H9 (cell line): ENCODE measurements around the gene CALN1. TPM values are rescaled to one million over a fixed set of nuclear protein-coding genes. Genes with fewer than 3 reads are reported as not detected.

Source experiments
- DNase-seq: peaks from one replicate; pipeline ENCODE4 v3.0.0-alpha.2; 2017
- H2AFZ ChIP-seq: one replicate; pipeline ENCODE4 v1.6.1; 2013; ENCODE audit warnings: mild to moderate bottlenecking, low read length, control low read depth, moderate library complexity
- H2AK5ac ChIP-seq: 2 replicates; pipeline ENCODE4 v1.6.1; 2013; ENCODE audit warnings: low read length, control low read depth, mixed read lengths; ENCODE audit not compliant: insufficient read length
- H2BK120ac ChIP-seq: one replicate; pipeline ENCODE4 v1.6.1; 2013; ENCODE audit warnings: low read depth, mild to moderate bottlenecking, low read length, control low read depth, inconsistent platforms; ENCODE audit not compliant: poor library complexity, severe bottlenecking
- H2BK12ac ChIP-seq: 2 replicates; pipeline ENCODE4 v1.6.1; 2013; ENCODE audit warnings: low read length, control low read depth, mixed read lengths, low read depth; ENCODE audit not compliant: insufficient read length
- H2BK15ac ChIP-seq: 2 replicates; pipeline ENCODE4 v1.6.1; 2013; ENCODE audit warnings: low read depth, low read length, control low read depth
- H2BK20ac ChIP-seq: one replicate; pipeline ENCODE4 v1.6.1; 2013; ENCODE audit warnings: low read depth, mild to moderate bottlenecking, low read length, control low read depth, inconsistent platforms; ENCODE audit not compliant: poor library complexity, severe bottlenecking
- H2BK5ac ChIP-seq: 2 replicates; pipeline ENCODE4 v1.6.1; 2013; ENCODE audit warnings: low read length, control low read depth, mixed read lengths; ENCODE audit not compliant: insufficient read length
- H3K14ac ChIP-seq: 2 replicates; pipeline ENCODE4 v1.6.1; 2013; ENCODE audit warnings: low read length, control low read depth; ENCODE audit not compliant: insufficient read depth
- H3K18ac ChIP-seq: 2 replicates; pipeline ENCODE4 v1.6.1; 2013; ENCODE audit warnings: low read depth, mild to moderate bottlenecking, mixed read lengths, low read length, control low read depth; ENCODE audit not compliant: insufficient read length
- H3K23ac ChIP-seq: 2 replicates; pipeline ENCODE4 v1.6.1; 2013; ENCODE audit warnings: low read length, control low read depth, mixed read lengths, low read depth; ENCODE audit not compliant: insufficient read length
- H3K23me2 ChIP-seq: 2 replicates; pipeline ENCODE4 v1.6.1; 2013; ENCODE audit warnings: low read depth, mild to moderate bottlenecking, mixed read lengths, low read length, control low read depth; ENCODE audit not compliant: insufficient read length, poor library complexity, severe bottlenecking
- H3K27ac ChIP-seq: 2 replicates; pipeline ENCODE4 v1.5.1; 2013; ENCODE audit warnings: low read length, control low read depth, mixed read lengths, low read depth; ENCODE audit not compliant: insufficient read length
- H3K27me3 ChIP-seq: 2 replicates; pipeline ENCODE4 v1.6.1; 2013; ENCODE audit warnings: low read length, control low read depth, inconsistent platforms; ENCODE audit not compliant: insufficient read depth
- H3K4ac ChIP-seq: 2 replicates; pipeline ENCODE4 v1.6.1; 2013; ENCODE audit warnings: low read depth, mild to moderate bottlenecking, control low read depth, inconsistent platforms, low read length, moderate library complexity
- H3K4me1 ChIP-seq: 2 replicates; pipeline ENCODE4 v1.6.1; 2013; ENCODE audit warnings: low read length, control low read depth, inconsistent platforms; ENCODE audit not compliant: insufficient read depth
- H3K4me2 ChIP-seq: 2 replicates; pipeline ENCODE4 v1.6.1; 2013; ENCODE audit warnings: low read length, control low read depth, mixed read lengths; ENCODE audit not compliant: insufficient read length, insufficient read depth
- H3K56ac ChIP-seq: 2 replicates; pipeline ENCODE4 v1.6.1; 2013; ENCODE audit warnings: low read depth, mild to moderate bottlenecking, mixed read lengths, low read length, control low read depth; ENCODE audit not compliant: insufficient read length
- H3K79me1 ChIP-seq: 2 replicates; pipeline ENCODE4 v1.6.1; 2013; ENCODE audit warnings: low read depth, mild to moderate bottlenecking, moderate library complexity, low read length, control low read depth, inconsistent platforms; ENCODE audit not compliant: insufficient read depth, poor library complexity, severe bottlenecking
- H3K79me2 ChIP-seq: 2 replicates; pipeline ENCODE4 v1.6.1; 2013; ENCODE audit warnings: low read length, control low read depth, inconsistent platforms; ENCODE audit not compliant: insufficient read depth
- H3K9ac ChIP-seq: 2 replicates; pipeline ENCODE4 v1.6.1; 2013; ENCODE audit warnings: low read length, control low read depth, mixed read lengths; ENCODE audit not compliant: insufficient read length; ENCODE audit errors: extremely low read depth
- H3K9me3 ChIP-seq: one replicate; pipeline ENCODE4 v1.6.1; 2013; ENCODE audit warnings: low read depth, low read length, inconsistent platforms; ENCODE audit not compliant: control insufficient read depth
- H3T11ph ChIP-seq: one replicate; pipeline ENCODE4 v1.6.1; 2013; ENCODE audit warnings: mild to moderate bottlenecking, low read length, control low read depth, inconsistent platforms
- H4K20me1 ChIP-seq: one replicate; pipeline ENCODE4 v1.6.1; 2013; ENCODE audit not compliant: control insufficient read depth, insufficient read length, insufficient read depth
- H4K5ac ChIP-seq: 2 replicates; pipeline ENCODE4 v1.6.1; 2013; ENCODE audit warnings: low read depth, mild to moderate bottlenecking, mixed read lengths, low read length, control low read depth; ENCODE audit not compliant: insufficient read length
- H4K8ac ChIP-seq: replicated peaks from 2 replicates; pipeline ENCODE4 v1.6.1; 2013; ENCODE audit warnings: low read length, control low read depth, mixed read lengths, low read depth; ENCODE audit not compliant: insufficient read length
- H4K91ac ChIP-seq: 2 replicates; pipeline ENCODE4 v1.6.1; 2013; ENCODE audit warnings: low read depth, mild to moderate bottlenecking, moderate library complexity, mixed read lengths, low read length, control low read depth; ENCODE audit not compliant: insufficient read length
- H3K27ac Mint-ChIP-seq, 3 experiments: 2 replicates in 2 of 3; 3 replicates in 1 of 3; pipeline ENCODE4 v1.8.0; 2020 to 2021; ENCODE audit warnings: mixed read lengths in 3 of 3, mild to moderate bottlenecking in 1 of 3, moderate library complexity in 1 of 3
- H3K27me3 Mint-ChIP-seq: 2 replicates; pipeline ENCODE4 v1.8.0; 2021; ENCODE audit warnings: low read depth, mild to moderate bottlenecking, moderate library complexity, mixed read lengths
- H3K36me3 Mint-ChIP-seq, 3 experiments: 2 replicates in 2 of 3; 3 replicates in 1 of 3; pipeline ENCODE4 v1.8.0; 2020 to 2021; ENCODE audit warnings: low read depth in 3 of 3, mixed read lengths in 3 of 3; ENCODE audit not compliant: insufficient read depth in 1 of 3
- H3K4me1 Mint-ChIP-seq, 2 experiments: 2 replicates each; pipeline ENCODE4 v1.8.0; 2020; ENCODE audit warnings: mixed read lengths in 2 of 2
- H3K4me3 Mint-ChIP-seq, 2 experiments: 2 replicates in 1 of 2; 3 replicates in 1 of 2; pipeline ENCODE4 v1.8.0; 2020 to 2021; ENCODE audit warnings: mild to moderate bottlenecking in 2 of 2, mixed read lengths in 2 of 2, moderate library complexity in 1 of 2
- H3K9me3 Mint-ChIP-seq, 2 experiments: 2 replicates in 1 of 2; 3 replicates in 1 of 2; pipeline ENCODE4 v1.8.0; 2020; ENCODE audit warnings: mild to moderate bottlenecking in 2 of 2, mixed read lengths in 2 of 2, moderate library complexity in 1 of 2
- CTCF ChIP-seq: fragments of 200-600 bp; sonication (generic); conservative IDR thresholded peaks from 3 replicates; pipeline ENCODE4 v1.8.0; 2021; ENCODE audit warnings: antibody characterized with exemption, mild to moderate bottlenecking
- WGBS: extraction: QIAGEN DNeasy Blood & Tissue Kit; methylation state at CpG from one replicate; pipeline ENCODE4 v1.1.7; 2013; ENCODE audit warnings: missing lambda C conversion rate, low lambda C conversion rate, mixed read lengths; ENCODE audit not compliant: insufficient read length; ENCODE audit errors: extremely low coverage; 5-methylcytosine and 5-hydroxymethylcytosine counted together
- total RNA-seq: library from RNA; stranded (reverse); gene quantifications from 2 replicates; pipeline ENCODE4 v1.2.1, GENCODE V29; 2021

Gene CALN1
- total RNA-seq, 1 experiment from 2014 or later = 2.8 TPM

- DNase-seq = no peak
- Histone ChIP-seq H3K79me1 (no peaks in the 10 kb centered on the region), H4K5ac (no peak overlapping the region), H2BK120ac (no peak overlapping the region), H3K4me1 (no peaks in the 10 kb centered on the region), H3K23me2 (no peaks in the 10 kb centered on the region), H4K8ac (no peak overlapping the region), H4K91ac (no peak overlapping the region), H3K27me3 (no peaks in the 10 kb centered on the region), H3K4ac (no peak overlapping the region), H3K23ac (no peak overlapping the region), H2BK15ac (no peak overlapping the region), H3K14ac (no peak overlapping the region), H2BK12ac (no peak overlapping the region), H2BK5ac (no peak overlapping the region), H3K9ac (no peak overlapping the region), H3K18ac (no peak overlapping the region), H3K79me2 (no peaks in the 10 kb centered on the region), H3K27ac (no peak overlapping the region), H3K56ac (no peak overlapping the region), H2BK20ac (no peak overlapping the region), H2AK5ac (no peak overlapping the region), H2AFZ (no peak overlapping the region), H3K9me3 (no peaks in the 10 kb centered on the region), H4K20me1 (no peaks in the 10 kb centered on the region), H3K4me2 (no peak overlapping the region), H3T11ph (no peak overlapping the region)
- H3K36me3 Mint-ChIP-seq = no peaks in the 10 kb centered on the region
- no peak overlapping the region for H3K4me3 Mint-ChIP-seq
- H3K27me3 Mint-ChIP-seq = peaks cover 7% of the 10 kb centered on the region
- no peaks in the 10 kb centered on the region for H3K4me1 Mint-ChIP-seq
- WGBS = no CpG with 5 or more reads among the region's 5 CpGs
- no peak overlapping the region for H3K27ac Mint-ChIP-seq
- H3K9me3 Mint-ChIP-seq = no peaks in the 10 kb centered on the region
- no peak for TF ChIP-seq CTCF
Observed at GRCh38 chr7:72435925-72436480, 23.9 kb upstream of the CALN1 start.
